GM13977 (cell line): ENCODE results near the gene OSTN.

Experiments used
- DNase-seq: peaks from one replicate; pipeline ENCODE4 v3.0.0; 2012; ENCODE audit warnings: low spot score
- CTCF ChIP-seq: IDR thresholded peaks from 2 replicates; pipeline ENCODE4 v1.5.1; 2012; ENCODE audit warnings: mild to moderate bottlenecking, control low read depth; ENCODE audit not compliant: insufficient read depth; ENCODE audit errors: extremely low read depth, missing control alignments
- in situ Hi-C: fragments of 300-500 bp; cut with MboI; formaldehyde crosslinking; loops from one replicate; pipeline ENCODE4 v1.12.0; 2022; ENCODE audit warnings: low sequenced_read_pairs, low pct_unique_long_range_greater_than_20kb, mixed read lengths, inconsistent platforms; ENCODE audit not compliant: unreplicated experiment

OSTN gene

GRCh38 chr3:191254098-191254873 is 55.2 kb downstream of the OSTN start:
- no peak for DNase-seq
- TF ChIP-seq CTCF, result no peak
- in situ Hi-C loops, result no loop called here

- in situ Hi-C loops, result no loop called here
- no peak for TF ChIP-seq CTCF
- no peak for DNase-seq
Observed at GRCh38 chr3:191255156-191255555, 56.1 kb downstream of the OSTN start.

- in situ Hi-C loops, result no loop called here
- no peak for TF ChIP-seq CTCF
- no peak for DNase-seq
Observed at GRCh38 chr3:191256405-191256804, 57.4 kb downstream of the OSTN start.

- TF ChIP-seq CTCF, result no peak
- in situ Hi-C loops, result no loop called here
- DNase-seq, result no peak
Observed at GRCh38 chr3:191257286-191257685, 58.2 kb downstream of the OSTN start.

- no peak for TF ChIP-seq CTCF
- in situ Hi-C loops, result no loop called here
- no peak for DNase-seq
Observed at GRCh38 chr3:191259486-191259885, 60.4 kb downstream of the OSTN start.

- no peak for DNase-seq
- TF ChIP-seq CTCF, result no peak
- in situ Hi-C loops, result no loop called here
Observed at GRCh38 chr3:191260431-191261303, 61.6 kb downstream of the OSTN start.
